ENCODE results near the gene PRICKLE2. TPM values are rescaled to one million over a fixed set of nuclear protein-coding genes. Genes with fewer than 3 reads are reported as not detected.

The PRICKLE2 gene
- total RNA-seq, 2 donors from 2014 or later: 0.21 to 0.37 TPM

- H3K4me3 Mint-ChIP-seq: no peak overlapping the region
- H3K27me3 Mint-ChIP-seq: no peaks in the 10 kb centered on the region
- ATAC-seq: no peak
- no peak for DNase-seq
- no peak overlapping the region for H3K27ac Mint-ChIP-seq
- H3K36me3 Mint-ChIP-seq (ENCODE audit: low read depth): peaks cover 2% of the 10 kb centered on the region
- H3K4me1 Mint-ChIP-seq: no peaks in the 10 kb centered on the region
- H3K9me3 ChIP-seq (ENCODE audit: control insufficient read depth, low read length, poor library complexity, severe bottlenecking): no peaks in the 10 kb centered on the region
Observed at GRCh38 chr3:64207289-64208080, 17.8 kb downstream of the PRICKLE2 start.

DNA sequence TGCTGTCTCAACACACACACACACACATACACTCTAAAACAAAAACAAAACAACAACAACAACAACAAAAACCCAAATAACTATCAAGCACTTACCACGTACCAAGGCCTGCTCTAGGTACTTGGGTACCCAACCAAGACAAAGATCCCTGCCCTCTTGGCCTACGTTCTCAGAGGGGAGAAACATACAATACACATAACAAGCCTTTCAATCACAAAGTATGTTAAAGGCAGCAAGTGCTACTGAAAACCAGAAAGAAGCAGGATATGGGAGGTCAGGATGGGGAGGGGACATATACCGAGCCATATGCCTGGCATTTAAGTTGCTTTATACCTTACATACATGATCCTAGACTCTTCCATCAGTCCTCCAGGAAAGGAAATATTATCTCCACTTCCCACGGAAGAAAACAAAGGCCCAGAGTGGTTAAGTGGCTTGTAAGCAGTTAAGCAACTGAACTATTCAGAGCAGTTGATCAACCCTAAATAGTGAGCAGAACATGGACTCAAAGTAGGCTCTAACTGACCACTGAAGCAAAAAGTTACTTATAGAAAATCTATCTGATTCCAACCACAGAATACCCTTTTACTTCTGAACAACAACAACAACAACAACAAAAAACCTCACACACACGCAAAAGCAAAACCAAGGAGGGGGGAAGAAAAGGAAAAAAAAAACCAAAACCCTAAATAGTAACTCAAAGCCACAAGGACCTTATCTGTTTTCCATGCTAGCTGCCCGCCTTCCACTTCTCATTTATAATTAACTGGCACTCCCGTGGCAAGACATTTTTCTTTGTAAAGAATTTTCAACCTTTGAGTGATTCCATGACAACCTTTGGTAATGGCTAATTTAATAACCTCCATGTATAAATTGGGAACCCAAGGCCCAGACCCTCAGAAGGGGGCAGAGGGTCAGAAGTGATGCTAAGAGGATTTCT is 21.0 kb downstream of the PRICKLE2 start:
- DNase-seq (no peak), ATAC-seq (no peak)
- Mint-ChIP-seq H3K4me3 (no peak overlapping the region), H3K27ac (no peak overlapping the region), H3K36me3 (ENCODE audit: low read depth) (no peaks in the 10 kb centered on the region), H3K4me1 (no peaks in the 10 kb centered on the region), H3K27me3 (no peaks in the 10 kb centered on the region)
- no peaks in the 10 kb centered on the region for H3K9me3 ChIP-seq (ENCODE audit: control insufficient read depth, low read length, poor library complexity, severe bottlenecking)

DNA sequence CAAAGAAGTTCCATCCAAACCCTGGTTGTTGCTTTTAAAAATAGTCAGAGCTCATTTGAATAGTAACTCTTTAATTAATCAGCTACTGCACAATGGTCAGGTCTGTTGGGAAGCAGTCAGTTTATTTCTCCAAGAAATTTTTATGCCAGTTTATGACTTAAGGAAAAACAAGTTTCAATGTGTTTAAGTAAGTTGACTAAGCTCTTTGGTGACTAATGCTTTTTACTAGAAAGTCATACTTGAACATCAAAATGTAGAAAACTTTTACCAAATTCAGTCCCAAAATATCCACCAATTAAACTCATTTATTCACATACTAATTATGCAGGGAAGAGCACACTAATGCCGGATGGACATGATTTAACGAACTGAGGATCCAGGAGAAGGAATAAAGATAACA is 22.1 kb downstream of the PRICKLE2 start:
- no peaks in the 10 kb centered on the region for H3K27me3 Mint-ChIP-seq
- H3K36me3 Mint-ChIP-seq (ENCODE audit: low read depth): no peaks in the 10 kb centered on the region
- H3K4me3 Mint-ChIP-seq: no peak overlapping the region
- H3K4me1 Mint-ChIP-seq: no peaks in the 10 kb centered on the region
- H3K27ac Mint-ChIP-seq: no peak overlapping the region
- no peaks in the 10 kb centered on the region for H3K9me3 ChIP-seq (ENCODE audit: control insufficient read depth, low read length, poor library complexity, severe bottlenecking)
- no peak for ATAC-seq
- DNase-seq: no peak

GRCh38 chr3:64199932-64200331 is 25.3 kb downstream of the PRICKLE2 start:
- Mint-ChIP-seq H3K27ac (no peak overlapping the region), H3K36me3 (ENCODE audit: low read depth) (no peaks in the 10 kb centered on the region), H3K4me1 (no peaks in the 10 kb centered on the region), H3K27me3 (no peaks in the 10 kb centered on the region), H3K4me3 (no peak overlapping the region)
- ATAC-seq (no peak), DNase-seq (no peak)
- no peaks in the 10 kb centered on the region for H3K9me3 ChIP-seq (ENCODE audit: control insufficient read depth, low read length, poor library complexity, severe bottlenecking)

GRCh38 chr3:64196236-64196929 is 28.9 kb downstream of the PRICKLE2 start:
- no peaks in the 10 kb centered on the region for H3K4me1 Mint-ChIP-seq
- H3K27ac Mint-ChIP-seq: no peak overlapping the region
- no peaks in the 10 kb centered on the region for H3K27me3 Mint-ChIP-seq
- no peak overlapping the region for H3K4me3 Mint-ChIP-seq
- ATAC-seq (no peak), DNase-seq (no peak)
- no peaks in the 10 kb centered on the region for H3K9me3 ChIP-seq (ENCODE audit: control insufficient read depth, low read length, poor library complexity, severe bottlenecking)
- no peaks in the 10 kb centered on the region for H3K36me3 Mint-ChIP-seq (ENCODE audit: low read depth)

GRCh38 chr3:64195789-64196188 is 29.5 kb downstream of the PRICKLE2 start:
- Mint-ChIP-seq H3K27me3 (no peaks in the 10 kb centered on the region), H3K36me3 (ENCODE audit: low read depth) (no peaks in the 10 kb centered on the region), H3K27ac (no peak overlapping the region), H3K4me1 (no peaks in the 10 kb centered on the region), H3K4me3 (no peak overlapping the region)
- no peak for DNase-seq
- ATAC-seq: no peak
- H3K9me3 ChIP-seq (ENCODE audit: control insufficient read depth, low read length, poor library complexity, severe bottlenecking): no peaks in the 10 kb centered on the region

DNA sequence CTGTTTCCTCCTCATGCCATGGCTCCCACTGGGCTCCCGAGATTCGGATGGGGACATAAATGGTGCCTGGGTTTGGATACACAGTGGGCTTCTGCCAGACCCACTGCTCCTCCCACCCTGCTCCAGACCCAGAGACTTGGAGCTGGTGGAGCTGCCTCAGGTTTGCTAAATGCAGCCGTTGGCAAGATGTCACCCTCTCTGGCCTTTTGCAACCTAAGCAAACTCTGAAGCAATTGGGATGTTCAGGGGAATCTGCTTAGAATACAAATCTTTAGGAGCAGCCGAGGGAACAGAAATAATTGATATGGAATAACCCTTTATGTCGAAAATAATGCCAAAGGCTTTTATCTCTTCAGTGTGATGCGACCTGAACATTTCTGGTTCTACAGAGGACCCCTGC is 33.4 kb downstream of the PRICKLE2 start:
- Mint-ChIP-seq H3K4me1 (no peaks in the 10 kb centered on the region), H3K4me3 (no peak overlapping the region), H3K27ac (no peak overlapping the region), H3K36me3 (ENCODE audit: low read depth) (no peaks in the 10 kb centered on the region), H3K27me3 (no peaks in the 10 kb centered on the region)
- ATAC-seq (no peak), DNase-seq (no peak)
- H3K9me3 ChIP-seq (ENCODE audit: control insufficient read depth, low read length, poor library complexity, severe bottlenecking): no peaks in the 10 kb centered on the region

DNA sequence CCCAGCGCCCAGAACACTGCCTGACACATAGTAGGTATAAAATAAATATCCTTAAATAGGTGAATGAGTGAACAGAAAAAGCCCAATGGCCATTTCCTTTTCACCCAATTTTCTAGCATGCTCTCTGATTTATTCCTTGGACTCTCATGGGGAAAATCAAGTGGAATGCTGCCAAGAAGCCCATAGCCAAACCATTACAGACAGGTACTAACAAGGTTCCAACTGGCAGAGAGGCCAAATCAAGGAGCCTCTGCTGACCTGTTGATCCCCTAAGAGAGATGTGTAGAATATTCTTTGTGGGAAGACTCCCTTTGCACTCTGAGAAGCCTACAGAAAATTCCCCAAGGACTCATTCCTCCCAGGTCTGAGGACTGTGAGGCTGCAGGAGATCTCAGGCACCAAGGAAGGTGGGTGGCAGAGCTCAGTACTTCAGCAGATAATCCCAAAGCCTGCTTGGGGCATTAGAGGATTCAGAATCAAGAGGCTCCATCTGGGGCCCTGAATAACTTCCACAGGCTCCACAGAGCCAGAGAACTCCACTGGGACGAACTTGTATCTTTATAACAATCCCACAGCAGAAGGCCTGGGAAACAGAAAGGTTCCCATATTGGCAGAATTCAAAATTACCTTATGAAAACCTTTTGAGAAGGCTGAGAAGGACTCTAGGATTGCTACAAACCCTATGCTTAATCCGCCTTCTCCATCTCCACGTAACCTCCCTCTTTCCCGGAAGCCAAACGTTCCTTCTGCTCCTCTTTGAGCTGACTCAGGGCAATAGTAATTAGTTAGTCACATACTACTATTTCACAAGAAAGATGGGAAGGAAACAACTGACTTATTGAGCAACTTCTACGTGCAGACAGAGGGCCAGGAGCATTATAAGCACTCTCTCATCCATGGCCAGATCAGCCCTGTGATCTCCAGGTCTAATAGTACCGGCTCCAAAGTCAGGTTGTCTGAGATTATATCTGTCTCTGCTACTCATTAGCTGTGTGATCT is 34.5 kb downstream of the PRICKLE2 start:
- Mint-ChIP-seq H3K27me3 (no peaks in the 10 kb centered on the region), H3K4me1 (no peaks in the 10 kb centered on the region), H3K4me3 (no peak overlapping the region), H3K27ac (no peak overlapping the region), H3K36me3 (ENCODE audit: low read depth) (no peaks in the 10 kb centered on the region)
- H3K9me3 ChIP-seq (ENCODE audit: control insufficient read depth, low read length, poor library complexity, severe bottlenecking): no peaks in the 10 kb centered on the region
- no peak for ATAC-seq
- DNase-seq: no peak

GRCh38 chr3:64188810-64189560 is 36.3 kb downstream of the PRICKLE2 start:
- Mint-ChIP-seq H3K27ac (no peak overlapping the region), H3K36me3 (ENCODE audit: low read depth) (no peaks in the 10 kb centered on the region), H3K4me1 (no peaks in the 10 kb centered on the region), H3K27me3 (no peaks in the 10 kb centered on the region), H3K4me3 (no peak overlapping the region)
- ATAC-seq (no peak), DNase-seq (no peak)
- H3K9me3 ChIP-seq (ENCODE audit: control insufficient read depth, low read length, poor library complexity, severe bottlenecking): no peaks in the 10 kb centered on the region

DNA sequence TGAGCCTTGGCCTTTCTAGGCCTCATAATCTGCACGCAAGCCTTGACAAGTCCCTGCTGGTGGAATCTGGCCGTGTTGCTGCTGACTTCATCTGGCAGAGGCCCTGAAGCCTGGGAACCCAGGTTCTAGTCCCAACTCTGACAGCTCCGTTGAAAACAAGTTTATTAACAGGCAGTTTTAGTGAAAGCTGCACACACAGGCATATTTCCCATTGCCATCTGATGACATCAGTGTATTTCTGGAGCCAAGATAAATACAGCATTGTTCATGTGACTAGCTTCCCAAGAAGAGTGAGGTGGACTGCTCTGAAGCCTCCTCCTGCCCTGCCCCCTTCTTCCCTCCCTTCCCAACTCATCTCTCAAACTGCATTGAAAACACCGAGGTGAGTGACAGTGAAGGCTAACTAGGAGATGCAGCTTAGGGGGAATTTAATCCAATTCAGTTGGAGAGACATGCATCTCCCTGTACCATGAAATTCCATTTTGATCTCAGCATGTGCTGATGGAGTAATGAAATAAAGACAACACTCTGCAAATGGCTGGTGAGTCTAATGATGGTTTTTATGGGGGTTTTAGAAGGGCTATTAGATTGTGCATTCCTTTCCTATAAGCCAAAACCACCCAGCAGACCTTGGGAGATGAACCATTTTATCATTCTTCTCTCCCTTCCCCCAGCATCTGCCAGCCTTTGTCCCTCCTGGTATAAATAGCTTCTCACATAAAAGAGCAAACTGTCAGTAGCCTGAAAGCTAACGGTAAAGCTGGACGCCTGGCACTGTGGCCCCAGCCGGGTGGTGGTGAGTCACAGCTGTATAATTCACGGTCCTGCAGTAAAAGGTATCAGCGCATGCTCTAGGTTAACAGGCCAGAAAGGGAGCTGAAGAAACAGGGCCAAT is 38.0 kb downstream of the PRICKLE2 start:
- H3K9me3 ChIP-seq (ENCODE audit: control insufficient read depth, low read length, poor library complexity, severe bottlenecking): no peaks in the 10 kb centered on the region
- Mint-ChIP-seq H3K36me3 (ENCODE audit: low read depth) (no peaks in the 10 kb centered on the region), H3K27ac (no peak overlapping the region), H3K27me3 (no peaks in the 10 kb centered on the region), H3K4me3 (no peak overlapping the region), H3K4me1 (no peaks in the 10 kb centered on the region)
- ATAC-seq (no peak), DNase-seq (no peak)

DNA sequence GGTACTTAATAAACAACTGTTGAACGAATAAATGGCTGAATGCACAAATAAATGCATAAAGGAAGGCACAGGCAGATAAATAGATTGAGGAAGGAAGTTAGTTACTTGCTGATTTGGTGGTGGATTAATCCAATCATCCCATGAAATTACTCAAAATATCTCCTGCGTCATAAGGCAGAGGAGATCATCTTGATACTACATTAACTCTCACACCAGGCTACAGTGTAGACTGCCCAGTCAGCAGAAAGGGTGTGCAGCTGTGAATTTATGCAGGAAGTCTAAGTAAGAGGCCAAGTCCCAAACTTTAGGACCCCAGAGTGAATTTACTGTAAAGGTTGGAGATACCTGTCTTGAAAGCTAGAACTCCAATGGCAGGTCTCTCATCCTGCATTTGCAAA is 38.6 kb downstream of the PRICKLE2 start:
- no peak for DNase-seq
- H3K4me1 Mint-ChIP-seq: no peaks in the 10 kb centered on the region

More for the DNA sequence above, 38.6 kb downstream of the PRICKLE2 start:
- H3K36me3 Mint-ChIP-seq (ENCODE audit: low read depth): no peaks in the 10 kb centered on the region
- no peak overlapping the region for H3K4me3 Mint-ChIP-seq
- no peaks in the 10 kb centered on the region for H3K9me3 ChIP-seq (ENCODE audit: control insufficient read depth, low read length, poor library complexity, severe bottlenecking)
- no peak for ATAC-seq
- H3K27ac Mint-ChIP-seq: no peak overlapping the region
- H3K27me3 Mint-ChIP-seq: peaks cover 6% of the 10 kb centered on the region

Measured in T-helper 17 cell (primary cell).